Activated naive CD8-positive, alpha-beta T cell treated with anti-CD3 and anti-CD28 coated beads, Interleukin-2, amount 50 U/mL, for 24 hours (primary cell): ENCODE results near the gene ALKBH6.
"Not testable (repeated sequence)": the region's sequence is repeated elsewhere in the genome, so short reads cannot be mapped to it uniquely, and the experiment has no call there.

Experiments used
- ATAC-seq: fragments of 150-1000 bp; cut with Tn5 transposase; one replicate; pipeline ENCODE4 v1.10.0; 2021
- DNase-seq: peaks from one replicate; pipeline ENCODE4 v3.0.0; 2021
- H3K27ac Mint-ChIP-seq: one replicate; pipeline ENCODE4 v1.8.0; 2021; ENCODE audit warnings: mild to moderate bottlenecking, mixed read lengths
- H3K27me3 Mint-ChIP-seq: one replicate; pipeline ENCODE4 v1.8.0; 2021; ENCODE audit warnings: mixed read lengths
- H3K36me3 Mint-ChIP-seq: one replicate; pipeline ENCODE4 v1.8.0; 2021; ENCODE audit warnings: low read depth, mixed read lengths
- H3K4me1 Mint-ChIP-seq: one replicate; pipeline ENCODE4 v1.8.0; 2021; ENCODE audit warnings: mixed read lengths
- H3K4me3 Mint-ChIP-seq: one replicate; pipeline ENCODE4 v1.8.0; 2021; ENCODE audit warnings: mild to moderate bottlenecking, moderate library complexity, mixed read lengths
- H3K9me3 Mint-ChIP-seq: one replicate; pipeline ENCODE4 v1.8.0; 2021; ENCODE audit warnings: mixed read lengths

The ALKBH6 gene

DNA sequence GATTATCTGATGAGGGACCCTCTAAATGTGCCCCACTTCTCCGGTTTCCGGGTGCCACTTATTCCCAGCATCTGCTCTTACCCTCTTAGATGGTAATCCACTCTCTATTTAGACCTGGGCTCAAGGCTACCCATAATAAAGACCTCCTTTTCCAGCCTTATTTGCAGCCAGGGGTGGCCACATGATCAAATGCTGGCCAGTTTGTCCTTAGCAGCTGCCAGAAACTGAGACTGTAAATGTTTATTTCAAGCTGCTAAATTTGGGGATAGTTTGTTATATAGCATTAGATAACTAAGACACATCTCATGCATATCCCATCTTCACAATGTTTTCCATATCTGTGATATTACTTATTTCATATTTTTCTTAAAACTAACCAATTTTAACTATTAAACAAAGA lies 29.9 kb upstream of the ALKBH6 start:
- Mint-ChIP-seq H3K9me3 (no peaks in the 10 kb centered on the region), H3K27ac (no peak overlapping the region), H3K36me3 (peaks cover 4% of the 10 kb centered on the region), H3K4me1 (no peaks in the 10 kb centered on the region), H3K27me3 (no peaks in the 10 kb centered on the region), H3K4me3 (no peak overlapping the region)
- DNase-seq (no peak), ATAC-seq (no peak)

DNA sequence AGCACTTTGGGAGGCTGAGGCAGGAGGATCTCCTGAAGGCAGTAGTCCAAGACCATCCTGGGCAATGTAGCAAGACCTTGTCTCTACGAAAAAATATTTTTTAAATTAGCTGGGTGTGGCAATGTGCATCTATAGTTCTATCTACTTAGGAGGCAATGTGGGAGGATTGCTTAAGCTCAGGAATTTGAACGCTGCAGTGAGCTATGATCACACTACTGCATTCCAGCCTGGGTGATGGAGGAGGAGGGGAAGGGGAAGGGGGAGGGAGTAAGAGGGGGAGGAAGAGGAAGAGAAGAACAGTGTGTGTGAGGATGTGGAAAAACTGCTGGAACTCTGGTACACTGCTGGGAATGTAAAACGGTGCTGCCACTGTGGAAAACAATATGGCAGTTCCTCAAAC lies 27.8 kb upstream of the ALKBH6 start:
- Mint-ChIP-seq H3K27me3 (no peaks in the 10 kb centered on the region), H3K9me3 (no peaks in the 10 kb centered on the region), H3K4me1 (no peaks in the 10 kb centered on the region), H3K4me3 (no peak overlapping the region), H3K27ac (no peak overlapping the region), H3K36me3 (peaks cover 4% of the 10 kb centered on the region)
- ATAC-seq = no peak
- DNase-seq = no peak

DNA sequence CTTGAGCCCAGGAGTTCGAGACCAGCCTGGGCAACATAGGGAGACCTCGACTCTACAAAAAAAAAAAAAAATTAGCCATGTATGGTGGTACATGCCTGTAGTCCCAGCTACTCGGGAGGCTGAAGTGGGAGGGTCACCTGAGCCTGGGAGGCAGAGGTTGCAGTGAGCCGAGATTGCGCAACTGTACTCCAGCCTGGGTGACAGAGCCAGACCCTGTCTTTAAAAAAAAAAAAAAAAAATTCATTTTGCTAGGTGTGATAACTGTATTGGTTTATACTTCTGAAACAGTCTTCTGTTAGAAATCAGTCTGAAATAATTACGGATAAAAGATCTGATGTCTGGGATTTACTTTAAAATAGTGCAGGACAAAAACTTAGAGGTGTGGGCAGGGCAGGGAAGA lies 27.1 kb upstream of the ALKBH6 start:
- not testable (repeated sequence) for H3K4me1 Mint-ChIP-seq, H3K36me3 Mint-ChIP-seq, DNase-seq, H3K27ac Mint-ChIP-seq, H3K4me3 Mint-ChIP-seq, ATAC-seq, H3K27me3 Mint-ChIP-seq, H3K9me3 Mint-ChIP-seq

DNA sequence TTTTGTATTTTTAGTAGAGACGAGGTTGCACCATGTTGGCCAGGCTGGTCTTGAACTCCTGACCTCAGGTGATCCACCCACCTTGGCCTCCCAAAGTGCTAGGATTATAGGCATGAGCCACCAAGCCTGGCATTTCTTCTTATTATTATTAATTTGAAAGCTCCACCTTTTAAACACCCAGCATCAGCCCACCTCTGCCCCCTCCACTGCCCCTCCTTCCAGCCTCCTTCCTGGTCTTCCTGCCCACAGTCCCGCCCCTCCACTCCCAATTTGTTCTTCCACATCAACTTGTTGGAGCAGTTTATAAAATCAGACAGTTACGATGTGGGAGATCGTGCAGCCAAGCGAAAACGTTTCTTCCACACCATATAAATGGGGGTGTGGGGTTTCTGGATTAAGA lies 26.5 kb upstream of the ALKBH6 start:
- no peak for DNase-seq
- no peak for ATAC-seq
- Mint-ChIP-seq H3K4me1 (peaks cover 7% of the 10 kb centered on the region), H3K27ac (no peak overlapping the region), H3K36me3 (no peaks in the 10 kb centered on the region), H3K4me3 (no peak overlapping the region), H3K9me3 (no peaks in the 10 kb centered on the region), H3K27me3 (no peaks in the 10 kb centered on the region)

DNA sequence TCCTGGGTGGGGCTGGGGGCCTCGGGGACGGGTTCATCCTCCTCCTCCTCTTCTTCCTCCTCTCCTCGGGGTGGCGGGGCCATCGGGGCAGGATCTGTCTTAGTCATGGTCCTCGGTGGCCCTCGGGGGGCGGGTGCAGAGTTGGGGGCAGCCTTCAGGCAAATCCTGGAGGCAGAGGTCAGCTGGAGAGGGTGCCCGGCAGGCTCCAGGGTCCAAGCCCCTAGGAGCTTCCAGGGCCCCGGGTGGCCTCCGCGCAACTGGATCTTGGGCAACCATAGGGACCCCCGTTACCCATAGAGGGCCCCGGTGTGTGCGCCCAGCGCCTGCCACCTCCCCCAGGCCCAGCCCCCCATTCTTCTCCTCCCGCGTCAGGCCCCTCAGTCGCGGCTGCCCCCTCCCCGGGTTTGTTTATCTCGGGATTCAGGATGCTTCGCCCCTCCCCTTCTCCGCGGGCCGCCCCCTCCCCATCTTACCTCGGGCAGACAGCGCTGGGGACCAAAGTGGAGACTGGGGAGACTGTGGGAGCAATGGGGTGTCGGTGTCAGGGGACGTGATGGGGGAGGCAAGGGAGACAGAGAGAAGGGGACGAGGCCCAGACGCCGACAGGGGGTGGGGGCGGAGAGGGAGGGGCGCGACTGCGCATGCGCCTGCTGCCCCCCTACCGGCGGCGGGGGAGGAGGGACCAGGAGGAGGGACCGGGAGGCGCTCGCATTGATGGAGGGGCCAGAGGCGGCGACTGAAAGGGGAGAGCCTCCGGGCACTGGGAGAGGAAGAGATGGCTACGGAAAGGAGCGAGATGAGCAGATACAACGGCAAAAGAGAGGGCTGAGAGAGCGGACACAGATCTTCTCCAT lies 18.5 kb upstream of the ALKBH6 start, which contains the start of gene CLIP3:
Gene CLIP3, minus strand, starts transcription at position 623 of the 854 bp plus-strand sequence. Its CDS starts 516 bp downstream, at position 107.
- Mint-ChIP-seq H3K4me1 (peaks cover 15% of the 10 kb centered on the region), H3K27ac (no peak within 1 kb of the TSS), H3K4me3 (peak within 1 kb of the TSS; percentile 21), H3K9me3 (no peaks in the 10 kb centered on the region), H3K36me3 (peaks cover 22% of the 10 kb centered on the region), H3K27me3 (no peaks in the 10 kb centered on the region)
- DNase-seq (peak; percentile 46), ATAC-seq (no peak)

DNA sequence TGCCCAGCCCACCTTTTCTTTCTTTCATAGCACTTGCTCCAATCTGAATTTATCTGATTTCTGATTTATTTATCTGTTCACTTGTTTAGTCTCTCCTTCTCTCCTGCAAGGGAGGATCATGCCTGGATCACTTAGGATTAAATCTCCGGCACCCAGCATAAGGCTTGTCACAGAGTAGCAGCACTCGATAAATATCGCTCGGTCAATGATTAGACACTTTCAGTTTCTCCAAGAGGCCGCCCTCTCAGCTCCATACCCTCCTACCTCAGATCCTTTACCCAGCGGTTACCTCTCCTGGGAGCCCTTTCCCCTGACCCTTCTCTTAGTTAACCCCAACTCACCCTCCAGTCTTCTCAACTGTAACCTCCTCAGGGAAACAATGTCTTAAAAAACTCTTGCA lies 17.3 kb upstream of the ALKBH6 start:
- DNase-seq = no peak

DNA sequence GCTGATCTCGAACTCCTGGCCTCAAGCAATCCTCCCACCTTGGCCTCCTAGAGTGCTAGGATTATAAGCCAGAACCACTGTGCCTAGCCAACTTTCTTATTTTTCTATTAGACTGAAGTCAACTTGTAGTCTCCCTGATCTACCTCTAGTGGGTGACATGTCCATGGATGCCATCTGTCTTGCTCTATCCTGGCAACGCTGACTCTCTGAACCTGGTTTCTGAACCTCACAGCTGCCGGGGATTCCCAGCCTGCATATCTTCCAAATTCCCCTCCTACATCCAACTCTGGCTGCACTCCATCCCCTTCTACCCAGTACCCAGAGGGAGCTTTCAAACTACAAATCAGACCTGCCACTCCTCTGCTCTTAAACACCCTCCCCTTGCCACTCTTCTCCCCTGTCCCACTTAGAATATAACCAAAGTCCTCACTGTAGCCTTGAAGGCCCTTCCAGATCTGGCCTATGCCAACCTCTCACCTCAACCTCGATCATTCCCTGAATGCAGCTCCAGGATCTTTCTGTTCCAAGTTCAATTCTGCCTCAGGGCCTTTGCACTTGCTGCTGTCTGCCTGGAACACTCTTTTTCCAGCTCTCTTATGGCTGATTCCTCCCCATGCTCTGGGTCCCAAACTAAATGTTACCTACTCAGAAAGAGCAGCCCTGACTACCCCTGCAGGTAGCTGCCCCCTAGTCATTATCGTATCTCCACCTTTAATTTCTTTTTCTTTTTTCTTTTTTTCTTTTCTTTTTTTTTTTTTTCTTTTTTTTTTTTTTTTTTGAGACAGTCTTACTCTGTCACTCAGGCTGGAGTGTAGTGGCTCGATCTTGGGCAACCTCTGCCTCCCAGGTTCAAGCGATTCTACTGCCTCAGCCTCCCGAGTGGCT lies 16.5 kb upstream of the ALKBH6 start:
- Mint-ChIP-seq H3K36me3 (peaks cover 22% of the 10 kb centered on the region), H3K4me1 (peaks cover 8% of the 10 kb centered on the region), H3K27me3 (no peaks in the 10 kb centered on the region), H3K9me3 (no peaks in the 10 kb centered on the region), H3K27ac (no peak overlapping the region), H3K4me3 (no peak overlapping the region)
- DNase-seq (no peak), ATAC-seq (no peak)

More for the DNA sequence above, 17.3 kb upstream of the ALKBH6 start:
- Mint-ChIP-seq H3K4me3 (no peak overlapping the region), H3K27me3 (no peaks in the 10 kb centered on the region), H3K9me3 (no peaks in the 10 kb centered on the region), H3K36me3 (peaks cover 22% of the 10 kb centered on the region), H3K4me1 (peaks cover 14% of the 10 kb centered on the region), H3K27ac (no peak overlapping the region)
- no peak for ATAC-seq

DNA sequence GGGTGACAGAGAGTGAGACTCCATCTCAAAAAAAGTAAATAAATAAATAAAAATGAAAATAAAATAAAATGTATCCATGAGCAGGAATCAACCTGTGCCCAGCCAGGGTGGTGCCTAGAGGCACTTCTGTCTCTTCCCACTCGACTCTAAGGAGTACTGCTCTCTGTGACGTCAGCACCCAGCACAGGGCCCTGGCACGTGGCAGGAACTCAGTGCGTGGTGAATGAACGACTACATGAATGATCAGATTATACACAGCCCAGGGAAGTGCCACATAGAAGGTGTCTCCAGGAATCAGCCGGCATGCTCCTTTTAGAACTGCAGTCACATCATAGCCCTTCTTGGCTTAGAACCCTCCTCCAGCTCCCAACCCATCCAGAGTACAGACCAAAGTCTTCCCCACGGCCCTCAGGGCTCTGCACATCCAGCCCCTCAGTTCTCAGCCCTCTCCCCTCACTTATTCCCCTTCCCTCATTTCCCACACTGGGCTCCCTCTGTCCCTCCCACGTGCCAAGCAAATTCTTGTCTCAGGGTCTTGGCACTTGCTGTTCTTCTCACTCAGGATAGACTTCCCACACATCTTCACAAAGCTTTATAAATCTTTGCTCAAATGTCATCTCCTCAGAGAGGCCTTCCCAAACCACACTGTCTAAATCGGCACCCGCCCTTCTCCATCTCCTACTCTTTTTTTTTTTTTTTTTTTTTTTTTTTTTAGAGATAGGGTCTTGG lies 14.5 kb upstream of the ALKBH6 start:
- Mint-ChIP-seq H3K36me3 (peaks cover 20% of the 10 kb centered on the region), H3K27me3 (no peaks in the 10 kb centered on the region), H3K4me3 (no peak overlapping the region), H3K4me1 (peaks cover 5% of the 10 kb centered on the region), H3K9me3 (no peaks in the 10 kb centered on the region), H3K27ac (no peak overlapping the region)
- no peak for ATAC-seq
- DNase-seq = no peak

DNA sequence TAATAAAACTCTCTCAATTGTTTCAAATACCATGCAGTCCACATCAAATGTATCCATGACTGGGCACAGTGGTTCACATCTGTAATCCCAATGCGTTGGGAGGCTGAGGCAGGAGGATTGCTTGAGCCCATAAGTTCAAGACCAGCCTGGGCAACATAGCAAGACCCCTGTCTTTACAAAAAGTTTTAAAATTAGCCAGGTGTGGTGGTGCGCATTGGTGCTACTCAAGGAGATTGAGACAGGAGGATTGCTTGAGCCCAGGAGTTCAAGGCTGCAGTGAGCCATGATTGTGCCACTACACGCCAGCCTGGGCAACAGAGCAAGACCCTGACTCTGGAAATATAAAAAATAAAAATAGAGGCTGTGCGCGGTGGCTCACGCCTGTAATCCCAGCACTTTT lies 13.7 kb upstream of the ALKBH6 start:
- H3K4me1 Mint-ChIP-seq = peaks cover 3% of the 10 kb centered on the region
- H3K36me3 Mint-ChIP-seq = peaks cover 25% of the 10 kb centered on the region
- no peak overlapping the region for H3K4me3 Mint-ChIP-seq
- no peak for DNase-seq
- ATAC-seq = no peak
- H3K27ac Mint-ChIP-seq = no peak overlapping the region
- no peaks in the 10 kb centered on the region for H3K9me3 Mint-ChIP-seq
- no peaks in the 10 kb centered on the region for H3K27me3 Mint-ChIP-seq

DNA sequence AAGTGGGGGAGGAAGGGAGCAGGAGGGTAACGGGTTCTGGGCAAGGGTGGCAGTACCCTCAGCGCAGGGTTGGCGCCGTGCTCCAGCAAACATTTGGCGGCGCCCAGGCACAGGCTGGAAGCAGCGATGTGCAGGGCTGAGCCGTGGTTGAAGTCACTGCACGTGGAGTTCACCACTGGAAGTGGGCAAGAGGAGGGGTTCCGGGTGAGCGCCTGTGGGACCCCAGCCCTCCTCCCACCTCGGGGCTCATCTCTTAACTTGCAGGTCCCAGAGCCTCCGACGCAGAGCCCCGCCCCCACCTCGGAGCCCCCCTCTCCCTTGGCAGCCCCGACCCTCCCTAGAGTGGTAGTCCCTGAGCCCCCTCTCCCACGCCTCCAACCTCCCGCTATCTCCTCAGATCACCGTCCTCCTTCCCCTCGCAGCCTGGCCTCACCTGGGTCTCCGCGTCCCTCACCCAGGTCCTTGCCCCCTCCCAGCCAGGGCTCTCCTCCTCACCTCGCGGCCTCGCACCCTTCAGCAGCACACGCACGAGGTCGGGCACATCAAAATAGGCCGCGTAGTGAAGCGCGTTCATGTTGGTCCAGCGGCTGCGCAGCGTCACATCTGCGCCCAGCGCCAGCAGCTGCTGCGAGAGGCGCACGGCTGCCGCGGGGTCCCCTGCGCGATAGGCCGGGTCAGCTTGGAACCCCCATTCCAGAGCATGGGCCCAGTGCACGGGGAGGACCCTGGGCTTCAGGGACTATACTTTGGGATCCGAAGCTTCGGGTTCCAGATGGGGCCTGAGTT lies 12.3 kb upstream of the ALKBH6 start:
- Mint-ChIP-seq H3K4me1 (no peaks in the 10 kb centered on the region), H3K27ac (no peak overlapping the region), H3K27me3 (no peaks in the 10 kb centered on the region), H3K9me3 (no peaks in the 10 kb centered on the region), H3K4me3 (no peak overlapping the region), H3K36me3 (peaks cover 25% of the 10 kb centered on the region)
- ATAC-seq = no peak
- DNase-seq = no peak

DNA sequence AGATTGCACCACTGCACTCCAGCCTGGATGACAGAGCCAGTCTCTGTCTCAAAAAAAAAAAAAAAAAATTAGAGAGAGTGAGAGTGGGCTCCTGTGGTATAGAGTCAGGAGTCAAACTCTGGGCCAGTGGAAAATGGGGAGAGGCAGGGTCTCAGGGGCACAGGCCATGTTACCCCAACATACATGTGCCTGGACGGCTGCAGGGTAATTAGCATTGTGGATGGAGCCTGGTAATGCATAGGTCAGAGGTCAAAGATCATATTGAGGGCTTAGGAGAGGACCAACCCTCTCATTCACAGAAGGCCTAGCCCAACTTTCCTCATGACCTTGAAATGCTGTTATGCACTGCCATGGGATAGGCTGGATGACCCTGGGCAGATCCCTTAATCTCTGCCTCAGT lies 11.5 kb upstream of the ALKBH6 start:
- Mint-ChIP-seq H3K4me1 (no peaks in the 10 kb centered on the region), H3K9me3 (no peaks in the 10 kb centered on the region), H3K36me3 (peaks cover 27% of the 10 kb centered on the region), H3K27ac (no peak overlapping the region), H3K4me3 (no peak overlapping the region), H3K27me3 (no peaks in the 10 kb centered on the region)
- DNase-seq (no peak), ATAC-seq (no peak)

DNA sequence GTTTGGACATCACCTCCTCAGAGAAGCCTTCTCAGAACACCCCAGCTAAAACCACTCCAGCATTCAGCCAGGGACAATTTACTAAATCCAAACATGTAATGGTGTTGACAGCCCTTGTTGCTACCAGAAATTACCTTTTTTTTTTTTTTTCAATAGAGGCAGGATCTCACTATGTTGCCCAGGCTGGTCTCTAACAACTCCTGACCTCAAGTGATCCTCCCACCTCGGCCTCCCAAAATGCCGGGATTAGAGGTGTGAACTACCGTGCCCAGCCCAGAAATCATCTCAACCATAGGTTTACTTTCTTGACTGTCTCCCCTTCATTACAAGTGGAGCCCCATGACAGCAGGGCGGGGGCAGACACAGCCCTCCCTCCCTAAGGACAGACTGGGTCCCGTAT lies 9.4 kb upstream of the ALKBH6 start:
- no peaks in the 10 kb centered on the region for H3K4me1 Mint-ChIP-seq
- no peak overlapping the region for H3K4me3 Mint-ChIP-seq
- no peak overlapping the region for H3K27ac Mint-ChIP-seq
- H3K36me3 Mint-ChIP-seq = peaks cover 18% of the 10 kb centered on the region
- H3K27me3 Mint-ChIP-seq = no peaks in the 10 kb centered on the region
- ATAC-seq (no peak), DNase-seq (no peak)
- no peaks in the 10 kb centered on the region for H3K9me3 Mint-ChIP-seq

DNA sequence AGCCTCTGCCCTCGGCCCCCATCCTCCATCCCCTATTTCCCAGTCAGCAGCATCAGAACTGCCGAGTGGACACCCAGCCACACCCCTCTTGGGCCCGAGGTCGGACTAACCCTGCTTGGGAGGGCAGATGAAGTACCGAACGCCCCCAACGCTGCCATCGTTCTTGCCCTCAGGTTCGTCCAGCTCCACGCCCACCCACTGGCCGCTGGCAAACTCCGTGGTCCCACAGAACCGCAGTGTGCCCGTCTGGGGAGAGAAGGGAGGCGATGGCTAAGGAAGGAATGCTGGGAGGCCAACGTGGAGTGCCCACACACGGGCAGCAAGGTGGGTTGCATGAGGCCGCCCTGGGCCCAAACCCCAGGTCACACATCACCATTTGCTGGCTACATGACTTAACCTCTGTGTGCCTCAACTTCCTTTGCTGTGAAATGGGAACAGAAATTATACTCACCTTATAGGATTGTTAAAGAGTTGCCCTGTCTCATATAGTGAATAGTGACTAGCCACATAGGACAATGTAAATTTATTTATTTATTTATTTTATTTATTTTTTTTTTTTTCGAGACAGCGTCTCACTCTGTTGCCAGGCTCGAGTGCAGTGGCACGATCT lies 5.2 kb upstream of the ALKBH6 start:
- no peak overlapping the region for H3K4me3 Mint-ChIP-seq
- ATAC-seq = no peak

More for the DNA sequence above, 5.2 kb upstream of the ALKBH6 start:
- no peaks in the 10 kb centered on the region for H3K9me3 Mint-ChIP-seq
- no peak for DNase-seq
- H3K27ac Mint-ChIP-seq = no peak overlapping the region
- H3K36me3 Mint-ChIP-seq = peaks cover 21% of the 10 kb centered on the region
- H3K27me3 Mint-ChIP-seq = no peaks in the 10 kb centered on the region
- H3K4me1 Mint-ChIP-seq = peaks cover 17% of the 10 kb centered on the region
